Testis (tissue), 2 donors: Measurements from ENCODE around the gene GOLGA7B.

ENCODE experiments used
- POLR2A ChIP-seq: fragments of 450-650 bp; IDR thresholded peaks from one replicate; pipeline ENCODE4 v1.6.1; 2017; ENCODE audit warnings: antibody characterized with exemption, mild to moderate bottlenecking, moderate library complexity
- TF ChIP-seq, protein P1 (sequence below), 3 experiments: fragments of 450-650 bp in 2 of 3; fragments of 200-600 bp in 1 of 3; sonication (generic) in 1 of 3; IDR thresholded peaks; one replicate each; pipeline ENCODE4 v1.5.1; 2016 to 2019; ENCODE audit warnings: antibody characterized with exemption in 3 of 3, mild to moderate bottlenecking in 2 of 3, moderate library complexity in 1 of 3

DNA sequence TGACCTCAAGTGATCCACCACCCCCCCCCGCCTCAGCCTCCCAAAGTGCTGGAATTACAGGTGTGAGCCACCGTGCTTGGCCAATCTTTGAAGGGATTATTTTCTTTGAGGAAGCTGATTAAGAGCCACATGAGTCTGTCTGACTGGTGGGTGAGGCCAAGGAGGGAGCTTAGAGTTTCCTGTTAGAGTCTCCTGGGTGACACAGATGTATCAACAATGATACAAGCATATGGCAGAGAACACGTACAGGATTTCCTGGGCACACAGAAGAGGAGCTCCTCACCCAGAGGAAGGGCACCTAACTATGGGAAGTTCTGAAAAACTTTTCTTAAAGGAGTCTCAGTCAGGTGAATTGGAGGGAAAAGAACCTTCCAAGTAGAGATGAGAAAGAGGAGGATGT, 69.4 kb downstream of the GOLGA7B start:
- TF ChIP-seq POLR2A: no peak
- TF ChIP-seq, protein P1, sequence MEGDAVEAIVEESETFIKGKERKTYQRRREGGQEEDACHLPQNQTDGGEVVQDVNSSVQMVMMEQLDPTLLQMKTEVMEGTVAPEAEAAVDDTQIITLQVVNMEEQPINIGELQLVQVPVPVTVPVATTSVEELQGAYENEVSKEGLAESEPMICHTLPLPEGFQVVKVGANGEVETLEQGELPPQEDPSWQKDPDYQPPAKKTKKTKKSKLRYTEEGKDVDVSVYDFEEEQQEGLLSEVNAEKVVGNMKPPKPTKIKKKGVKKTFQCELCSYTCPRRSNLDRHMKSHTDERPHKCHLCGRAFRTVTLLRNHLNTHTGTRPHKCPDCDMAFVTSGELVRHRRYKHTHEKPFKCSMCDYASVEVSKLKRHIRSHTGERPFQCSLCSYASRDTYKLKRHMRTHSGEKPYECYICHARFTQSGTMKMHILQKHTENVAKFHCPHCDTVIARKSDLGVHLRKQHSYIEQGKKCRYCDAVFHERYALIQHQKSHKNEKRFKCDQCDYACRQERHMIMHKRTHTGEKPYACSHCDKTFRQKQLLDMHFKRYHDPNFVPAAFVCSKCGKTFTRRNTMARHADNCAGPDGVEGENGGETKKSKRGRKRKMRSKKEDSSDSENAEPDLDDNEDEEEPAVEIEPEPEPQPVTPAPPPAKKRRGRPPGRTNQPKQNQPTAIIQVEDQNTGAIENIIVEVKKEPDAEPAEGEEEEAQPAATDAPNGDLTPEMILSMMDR (IDR thresholded peaks at IDR 0.05): no peak
